AG09309 (cell line): ENCODE data around the gene SFXN2.
"Not testable (repeated sequence)": the region's sequence is repeated elsewhere in the genome, so short reads cannot be mapped to it uniquely, and the experiment has no call there.

ENCODE experiments used
- DNase-seq: peaks from one replicate; pipeline ENCODE4 v3.0.0-alpha.2; 2010; ENCODE audit warnings: low read depth
- H3K4me3 ChIP-seq: 2 replicates; pipeline ENCODE4 v1.5.1; 2011; ENCODE audit warnings: mild to moderate bottlenecking, low read depth, low read length, moderate library complexity; ENCODE audit not compliant: control insufficient read depth
- CTCF ChIP-seq: IDR thresholded peaks from 2 replicates; pipeline ENCODE4 v1.5.1; 2011; ENCODE audit warnings: mild to moderate bottlenecking, low read depth, low read length, inconsistent platforms; ENCODE audit not compliant: insufficient read depth, control insufficient read depth; ENCODE audit errors: missing control alignments

The SFXN2 gene

DNA sequence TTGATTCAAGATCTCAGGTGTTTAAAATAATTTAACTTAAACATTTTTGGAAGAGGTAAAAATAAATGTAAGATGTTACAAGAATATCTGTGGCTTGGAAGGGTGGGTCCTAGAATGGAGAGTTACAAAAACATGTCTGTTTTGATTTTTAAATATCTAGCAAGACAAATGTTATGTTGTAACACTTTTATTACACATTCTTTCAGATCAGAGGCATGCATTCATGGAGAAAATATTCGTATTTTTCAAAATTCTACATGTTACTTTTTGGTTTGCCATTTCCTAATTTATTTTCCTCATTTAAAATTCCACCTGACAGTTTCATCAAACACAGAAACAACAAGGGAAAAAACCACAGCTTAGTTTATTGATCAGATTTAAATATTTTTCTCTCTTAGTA is 39.3 kb downstream of the SFXN2 start:
- H3K4me3 ChIP-seq, result no peak overlapping the region
- no peak for TF ChIP-seq CTCF
- DNase-seq, result no peak

GRCh38 chr10:102757323-102757722 is 42.9 kb downstream of the SFXN2 start:
- no peak for DNase-seq
- no peak overlapping the region for H3K4me3 ChIP-seq
- TF ChIP-seq CTCF, result no peak

GRCh38 chr10:102758240-102758932 is 44.0 kb downstream of the SFXN2 start:
- H3K4me3 ChIP-seq, result no peak overlapping the region
- no peak for TF ChIP-seq CTCF
- no peak for DNase-seq

DNA sequence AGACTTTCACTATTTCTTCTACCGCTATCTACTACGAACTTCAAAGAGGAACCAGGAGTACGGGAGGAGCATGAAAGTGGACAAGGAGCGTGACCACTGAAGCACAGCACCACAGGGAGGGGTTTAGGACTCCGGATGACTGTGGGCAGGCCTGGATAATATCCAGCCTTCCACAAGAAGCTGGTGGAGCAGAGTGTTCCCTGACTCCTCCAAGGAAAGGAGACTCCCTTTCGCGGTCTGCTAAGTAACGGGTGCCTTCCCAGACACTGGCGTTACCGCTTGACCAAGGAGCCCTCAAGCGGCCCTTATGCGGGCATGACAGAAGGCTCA is 44.5 kb downstream of the SFXN2 start:
- not testable (repeated sequence) for H3K4me3 ChIP-seq, DNase-seq

DNA sequence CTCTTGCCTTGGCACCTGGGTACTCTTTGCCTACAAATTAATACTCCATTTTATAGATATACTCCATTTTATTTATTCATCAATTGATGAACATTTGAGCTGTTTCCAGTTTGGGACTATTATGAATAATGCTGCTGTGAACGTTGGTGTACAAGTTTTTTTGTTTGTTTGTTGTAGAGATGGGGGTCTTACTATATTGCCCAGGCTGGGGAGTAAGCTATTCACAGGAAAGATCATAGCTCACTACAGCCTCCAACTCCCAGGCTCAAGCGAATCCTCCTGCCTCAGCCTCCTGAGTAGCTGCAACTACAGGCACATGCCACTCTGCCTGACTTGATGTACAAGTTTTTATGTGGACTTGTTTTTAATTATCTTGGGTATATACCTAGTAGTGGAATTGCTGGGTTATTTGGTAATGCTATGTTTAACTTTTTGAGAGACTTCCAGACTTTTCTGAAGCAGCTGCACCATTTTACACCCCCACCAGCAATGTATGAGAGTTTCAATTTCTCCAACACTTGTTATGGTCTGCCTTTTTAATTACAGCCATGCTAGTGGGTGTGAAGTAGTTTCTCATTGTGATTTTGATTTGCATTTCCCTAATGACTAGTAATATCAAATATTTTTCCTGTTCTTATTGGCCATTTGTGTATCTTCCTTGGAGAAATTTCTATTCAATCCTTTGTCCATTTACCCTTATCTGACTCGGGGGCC is 45.2 kb downstream of the SFXN2 start:
- no peak for DNase-seq
- no peak overlapping the region for H3K4me3 ChIP-seq
- TF ChIP-seq CTCF, result no peak

- DNase-seq, result no peak
- no peak overlapping the region for H3K4me3 ChIP-seq
- no peak for TF ChIP-seq CTCF
Measured at GRCh38 chr10:102761981-102762380, 47.5 kb downstream of the SFXN2 start.

DNA sequence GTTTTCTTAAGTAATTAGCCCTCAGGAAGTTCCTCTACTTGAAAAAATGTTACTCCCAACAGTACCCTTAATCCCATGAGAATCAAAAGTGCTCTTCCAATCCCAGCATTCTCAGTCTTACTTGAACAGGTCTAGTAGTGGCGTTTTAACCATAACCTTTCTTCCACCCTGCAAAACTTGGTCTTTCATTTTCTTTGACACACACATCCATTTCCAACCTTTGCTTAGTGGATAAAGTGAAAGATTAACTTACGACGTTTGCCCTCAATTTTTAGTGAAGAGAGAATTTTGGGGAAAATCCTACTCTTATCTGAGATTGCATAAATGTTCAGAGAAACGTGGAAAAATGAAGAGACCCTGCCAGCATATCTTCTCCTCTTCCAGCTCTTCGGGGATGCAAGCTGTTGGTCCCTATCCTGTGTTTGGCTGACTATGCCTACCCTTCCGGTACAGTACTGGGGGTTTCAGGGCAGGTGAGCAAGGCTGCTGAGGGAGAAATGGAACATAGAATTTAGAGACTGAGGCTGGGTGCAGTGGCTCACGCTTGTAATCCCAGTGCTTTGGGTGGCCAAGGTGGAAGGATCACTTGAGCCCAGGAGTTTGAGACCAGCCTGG is 48.1 kb downstream of the SFXN2 start:
- H3K4me3 ChIP-seq, result no peak overlapping the region
- no peak for DNase-seq
- no peak for TF ChIP-seq CTCF
